Lower leg skin (tissue), 4 donors: ENCODE measurements around the gene ABCG1. TPM values are rescaled to one million over a fixed set of nuclear protein-coding genes. Genes with fewer than 3 reads are reported as not detected.

Experiments
- DNase-seq, 2 donors: peaks; one replicate each; pipeline ENCODE4 v3.0.0-alpha.2; 2019; ENCODE audit warnings: low spot score in 2 of 2
- H3K4me3 ChIP-seq: fragments of 200-600 bp; sonication (generic); 2 replicates; pipeline ENCODE4 v1.5.1; 2017; ENCODE audit warnings: mild to moderate bottlenecking, low read depth; ENCODE audit not compliant: poor library complexity, severe bottlenecking
- POLR2A ChIP-seq, 2 donors: fragments of 450-650 bp; IDR thresholded peaks; one replicate each; pipeline ENCODE4 v1.6.1; 2016 to 2017; ENCODE audit warnings: antibody characterized with exemption in 2 of 2, mild to moderate bottlenecking in 1 of 2, moderate library complexity in 1 of 2
- WGBS, 2 donors: methylation state at CpG; one replicate each; pipeline ENCODE4 v1.1.5; 2018; 5-methylcytosine and 5-hydroxymethylcytosine counted together
- intact Hi-C: fragments of 100-400 bp; cut with DNase I; formaldehyde crosslinking; loops from one replicate; pipeline ENCODE4 v1.15.0; 2023; ENCODE audit warnings: low total_unique reads
- total RNA-seq, 4 donors: library from RNA; depleted of rRNA; stranded (reverse); fragments of >200 nt; gene quantifications; one replicate each; pipeline ENCODE4 v1.1.0, GENCODE V29; 2016
- TF ChIP-seq, protein P1 (sequence below), 3 donors: fragments of 450-650 bp; IDR thresholded peaks; one replicate each; pipeline ENCODE4 v1.5.1; 2016; ENCODE audit warnings: antibody characterized with exemption in 3 of 3, mild to moderate bottlenecking in 3 of 3, moderate library complexity in 2 of 3

Gene ABCG1
- total RNA-seq, 4 donors from 2014 or later, result 49.4 to 80.2 (median 52.7) TPM

- intact Hi-C loops, result no loop called here
- TF ChIP-seq, protein P1, sequence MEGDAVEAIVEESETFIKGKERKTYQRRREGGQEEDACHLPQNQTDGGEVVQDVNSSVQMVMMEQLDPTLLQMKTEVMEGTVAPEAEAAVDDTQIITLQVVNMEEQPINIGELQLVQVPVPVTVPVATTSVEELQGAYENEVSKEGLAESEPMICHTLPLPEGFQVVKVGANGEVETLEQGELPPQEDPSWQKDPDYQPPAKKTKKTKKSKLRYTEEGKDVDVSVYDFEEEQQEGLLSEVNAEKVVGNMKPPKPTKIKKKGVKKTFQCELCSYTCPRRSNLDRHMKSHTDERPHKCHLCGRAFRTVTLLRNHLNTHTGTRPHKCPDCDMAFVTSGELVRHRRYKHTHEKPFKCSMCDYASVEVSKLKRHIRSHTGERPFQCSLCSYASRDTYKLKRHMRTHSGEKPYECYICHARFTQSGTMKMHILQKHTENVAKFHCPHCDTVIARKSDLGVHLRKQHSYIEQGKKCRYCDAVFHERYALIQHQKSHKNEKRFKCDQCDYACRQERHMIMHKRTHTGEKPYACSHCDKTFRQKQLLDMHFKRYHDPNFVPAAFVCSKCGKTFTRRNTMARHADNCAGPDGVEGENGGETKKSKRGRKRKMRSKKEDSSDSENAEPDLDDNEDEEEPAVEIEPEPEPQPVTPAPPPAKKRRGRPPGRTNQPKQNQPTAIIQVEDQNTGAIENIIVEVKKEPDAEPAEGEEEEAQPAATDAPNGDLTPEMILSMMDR (IDR thresholded peaks at IDR 0.05), result no peak
- no peak for TF ChIP-seq POLR2A (IDR thresholded peaks at IDR 0.05)
- no peak overlapping the region for H3K4me3 ChIP-seq
- 91 to 95% methylated on average over 7 to 17 of the region's 18 CpGs for WGBS, 2 donors
- no peak for DNase-seq
These were observed 63.1 kb downstream of the ABCG1 start for GRCh38 chr21:42282021-42282420.

GRCh38 chr21:42282715-42283114 is 63.8 kb downstream of the ABCG1 start:
- intact Hi-C loops, result no loop called here
- WGBS, 2 donors, result 91 to 97% methylated on average over 12 of the region's 12 CpGs
- TF ChIP-seq, protein P1 (IDR thresholded peaks at IDR 0.05), result no peak
- TF ChIP-seq POLR2A (IDR thresholded peaks at IDR 0.05), result no peak
- DNase-seq, result no peak
- H3K4me3 ChIP-seq, result no peak overlapping the region

GRCh38 chr21:42285569-42286245 is 66.8 kb downstream of the ABCG1 start:
- no peak overlapping the region for H3K4me3 ChIP-seq
- intact Hi-C loops, result no loop called here
- DNase-seq, result no peak
- no peak for TF ChIP-seq POLR2A (IDR thresholded peaks at IDR 0.05)
- TF ChIP-seq, protein P1 (IDR thresholded peaks at IDR 0.05), result no peak
- WGBS, 2 donors, result 88 to 91% methylated on average over 13 of the region's 13 CpGs

DNA sequence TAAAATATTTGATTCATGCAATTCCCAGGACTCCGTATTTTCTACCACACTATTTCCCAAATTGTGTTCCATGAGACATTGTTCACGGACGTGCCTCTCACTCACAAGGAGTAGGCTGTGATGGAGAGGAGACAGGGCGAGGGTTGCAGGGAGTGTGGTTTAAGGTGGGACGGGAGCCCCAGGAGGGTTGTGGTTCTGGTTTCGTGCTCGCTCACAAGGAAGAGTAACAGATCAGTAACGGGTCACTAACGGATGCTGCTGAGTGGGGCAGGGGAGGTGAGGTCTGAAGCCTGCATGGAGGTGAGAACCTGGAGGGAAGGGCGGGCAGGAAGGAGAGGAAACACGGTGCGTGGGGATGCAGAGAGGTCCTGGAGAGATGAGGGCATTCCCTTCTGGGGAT is 67.5 kb downstream of the ABCG1 start:
- no peak overlapping the region for H3K4me3 ChIP-seq
- intact Hi-C loops, result no loop called here
- TF ChIP-seq, protein P1 (IDR thresholded peaks at IDR 0.05), result no peak
- no peak for TF ChIP-seq POLR2A (IDR thresholded peaks at IDR 0.05)
- 86 to 87% methylated on average over 12 of the region's 12 CpGs for WGBS, 2 donors
- DNase-seq, result no peak

- TF ChIP-seq POLR2A (IDR thresholded peaks at IDR 0.05), result no peak
- TF ChIP-seq, protein P1 (IDR thresholded peaks at IDR 0.05), result no peak
- DNase-seq, result no peak
- H3K4me3 ChIP-seq, result no peak overlapping the region
- intact Hi-C loops, result no loop called here
- 89 to 90% methylated on average over 36 of the region's 36 CpGs for WGBS, 2 donors
These were observed 68.5 kb downstream of the ABCG1 start for GRCh38 chr21:42287193-42288083.
